ENCODE measurements around the gene DMRT3.

Gene DMRT3, protein sequence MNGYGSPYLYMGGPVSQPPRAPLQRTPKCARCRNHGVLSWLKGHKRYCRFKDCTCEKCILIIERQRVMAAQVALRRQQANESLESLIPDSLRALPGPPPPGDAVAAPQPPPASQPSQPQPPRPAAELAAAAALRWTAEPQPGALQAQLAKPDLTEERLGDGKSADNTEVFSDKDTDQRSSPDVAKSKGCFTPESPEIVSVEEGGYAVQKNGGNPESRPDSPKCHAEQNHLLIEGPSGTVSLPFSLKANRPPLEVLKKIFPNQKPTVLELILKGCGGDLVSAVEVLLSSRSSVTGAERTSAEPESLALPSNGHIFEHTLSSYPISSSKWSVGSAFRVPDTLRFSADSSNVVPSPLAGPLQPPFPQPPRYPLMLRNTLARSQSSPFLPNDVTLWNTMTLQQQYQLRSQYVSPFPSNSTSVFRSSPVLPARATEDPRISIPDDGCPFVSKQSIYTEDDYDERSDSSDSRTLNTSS

DNA sequence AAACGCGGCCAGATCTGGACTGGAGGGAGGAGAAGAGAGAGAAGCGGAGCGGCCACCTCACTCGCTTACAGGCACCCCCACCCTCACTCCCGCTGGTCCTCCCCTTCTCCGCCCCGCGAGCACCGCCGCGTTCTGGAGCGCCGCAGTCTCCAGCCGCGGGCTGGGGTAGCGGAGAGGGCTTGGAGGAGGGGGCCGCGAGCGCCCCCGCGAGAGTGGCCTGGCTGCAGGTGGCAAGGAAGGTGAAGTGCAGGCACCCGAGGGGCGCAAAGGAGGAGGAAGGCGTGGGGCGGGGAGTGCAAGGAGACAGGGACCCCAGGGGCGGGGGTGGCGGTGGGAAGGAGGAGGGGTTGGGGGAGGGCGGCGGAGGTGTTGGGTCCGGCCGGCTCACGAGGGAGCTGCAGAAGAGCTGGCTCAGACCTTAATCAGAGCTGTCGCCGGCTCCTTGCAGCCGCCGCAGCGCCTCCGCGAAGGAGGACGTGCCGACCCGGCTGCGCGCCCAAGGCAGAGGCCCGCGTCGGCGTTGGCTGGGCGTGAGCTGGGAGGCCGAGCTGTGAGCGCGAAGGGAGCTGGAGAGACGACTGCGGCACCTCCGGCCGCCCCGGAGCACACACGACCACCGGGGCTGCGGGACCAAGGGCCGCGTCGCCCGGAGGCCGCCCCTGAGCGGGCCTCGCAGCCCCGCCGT is at the start of gene DMRT3:
TSS of gene DMRT3 (plus strand) at position 398 of the 685 bp plus-strand sequence. CDS start 347 bp downstream, outside the sequence.
- no peak for DNase-seq

DNA sequence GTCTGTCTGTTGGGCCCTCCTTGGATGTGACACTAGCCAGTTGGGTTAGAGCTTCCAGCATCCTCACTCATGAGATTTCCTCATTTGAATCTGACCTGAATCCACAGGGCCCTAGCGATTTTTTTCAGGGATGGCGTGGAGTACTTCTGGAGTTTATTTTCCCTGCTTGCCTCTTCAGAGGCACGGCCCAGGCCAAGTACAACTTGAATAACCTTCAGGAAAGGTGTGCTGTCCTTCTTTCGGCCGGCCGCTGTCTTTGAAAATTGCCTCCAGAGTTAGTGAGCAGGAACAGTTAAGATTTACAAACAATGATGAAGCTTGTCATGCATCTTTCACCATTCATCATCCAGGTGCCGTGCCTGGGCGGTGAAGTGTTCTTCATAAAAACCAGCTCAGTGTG is 49.5 kb upstream of the DMRT3 start:
- DNase-seq = no peak

DNA sequence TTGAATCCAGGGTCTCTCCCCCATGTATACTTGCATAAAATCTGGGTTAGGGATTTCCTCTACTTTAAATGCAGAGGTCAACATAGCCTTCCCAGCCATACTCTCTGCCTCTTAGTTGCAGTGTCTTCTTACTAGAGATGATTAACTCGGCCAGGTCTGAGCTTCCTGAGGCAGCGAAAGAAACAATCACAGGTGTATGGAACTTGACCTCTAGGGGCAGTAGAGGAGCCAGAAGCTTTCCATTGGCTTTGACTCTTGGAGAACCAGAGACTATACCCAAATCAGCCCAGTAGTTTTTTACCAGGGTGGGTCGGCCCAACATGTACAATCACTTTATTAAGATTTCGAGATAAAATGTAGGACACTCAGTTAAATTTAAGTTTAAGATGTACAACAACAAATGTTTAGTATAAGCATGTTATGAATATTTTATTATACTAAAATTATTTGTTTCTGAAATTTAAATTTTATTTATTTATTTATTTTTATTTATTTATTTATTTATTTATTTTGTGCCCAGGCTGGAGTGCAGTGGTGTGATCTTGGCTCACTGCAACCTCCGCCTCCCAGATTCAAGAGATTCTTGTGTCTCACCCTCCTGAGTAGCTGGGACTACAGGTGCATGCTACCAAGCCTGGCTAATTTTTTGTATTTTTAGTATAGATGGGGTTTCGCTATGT is 48.0 kb upstream of the DMRT3 start:
- DNase-seq = no peak

DNA sequence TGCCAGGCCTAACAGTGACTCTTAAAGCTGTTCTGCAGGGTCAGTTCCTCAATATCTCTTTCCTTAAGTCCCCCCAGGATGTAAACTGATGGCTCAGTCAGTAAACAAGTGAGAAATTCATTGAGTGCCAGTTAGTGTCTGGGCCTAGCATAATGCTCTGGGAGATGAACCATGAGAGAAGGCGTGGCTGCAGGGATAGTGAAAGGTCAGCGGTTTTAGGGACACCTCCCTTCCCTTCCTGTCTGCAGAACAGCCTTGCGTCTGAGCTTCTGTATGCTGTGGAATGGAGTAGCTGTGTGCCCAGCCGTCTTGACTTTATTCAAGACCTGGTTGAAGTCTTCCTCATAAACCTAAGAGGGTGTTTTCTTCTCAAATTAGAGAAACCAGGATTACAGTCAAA is 46.7 kb upstream of the DMRT3 start:
- no peak for DNase-seq

DNA sequence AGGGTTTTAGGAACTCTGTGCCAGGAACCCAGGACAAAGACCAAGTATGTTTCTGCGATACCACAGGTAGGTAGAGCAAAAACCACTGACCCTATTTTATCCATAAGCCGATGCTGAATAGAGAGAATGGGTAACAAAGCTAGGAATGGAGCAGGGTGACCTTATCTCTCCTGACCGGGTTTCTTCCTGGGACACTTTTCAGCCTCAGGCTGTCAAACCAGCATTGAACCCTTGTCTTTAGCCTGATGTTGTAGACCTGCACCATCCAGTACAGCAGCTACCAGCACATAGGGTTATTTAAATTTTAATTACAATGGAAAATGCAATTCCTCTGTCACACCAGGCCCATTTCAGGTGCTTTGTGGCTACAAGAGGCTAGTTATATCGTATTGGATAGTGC is 43.1 kb upstream of the DMRT3 start:
- no peak for DNase-seq

DNA sequence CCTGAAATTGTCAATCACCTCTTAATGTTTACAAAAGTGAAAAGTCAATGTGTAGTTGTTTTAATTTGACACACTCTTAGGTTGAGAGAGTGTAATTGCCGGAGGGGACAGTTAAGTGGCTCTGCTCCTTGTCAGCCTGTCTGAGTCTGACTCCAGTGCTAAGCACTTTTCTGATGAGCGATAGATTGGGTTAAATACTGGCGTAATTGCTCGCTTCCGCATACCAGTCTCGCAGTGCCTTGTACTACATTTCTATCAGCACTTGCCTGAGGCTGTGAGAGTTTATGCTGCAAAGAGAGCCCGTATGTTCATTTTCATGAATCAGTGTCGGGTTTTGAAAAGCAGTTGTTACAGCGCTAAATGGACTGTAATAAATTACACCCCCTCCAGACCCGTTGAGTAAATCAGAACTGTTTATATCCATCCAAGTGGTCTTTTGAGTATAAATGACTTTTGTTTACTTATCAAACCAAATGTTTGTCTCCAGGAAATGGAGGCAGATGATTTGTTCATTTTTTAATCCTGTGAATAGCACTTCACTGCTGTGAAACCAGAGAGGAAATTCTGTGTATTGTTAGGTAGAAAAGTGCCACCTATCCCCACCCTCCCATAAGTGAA is 41.0 kb upstream of the DMRT3 start:
- no peak for DNase-seq

DNA sequence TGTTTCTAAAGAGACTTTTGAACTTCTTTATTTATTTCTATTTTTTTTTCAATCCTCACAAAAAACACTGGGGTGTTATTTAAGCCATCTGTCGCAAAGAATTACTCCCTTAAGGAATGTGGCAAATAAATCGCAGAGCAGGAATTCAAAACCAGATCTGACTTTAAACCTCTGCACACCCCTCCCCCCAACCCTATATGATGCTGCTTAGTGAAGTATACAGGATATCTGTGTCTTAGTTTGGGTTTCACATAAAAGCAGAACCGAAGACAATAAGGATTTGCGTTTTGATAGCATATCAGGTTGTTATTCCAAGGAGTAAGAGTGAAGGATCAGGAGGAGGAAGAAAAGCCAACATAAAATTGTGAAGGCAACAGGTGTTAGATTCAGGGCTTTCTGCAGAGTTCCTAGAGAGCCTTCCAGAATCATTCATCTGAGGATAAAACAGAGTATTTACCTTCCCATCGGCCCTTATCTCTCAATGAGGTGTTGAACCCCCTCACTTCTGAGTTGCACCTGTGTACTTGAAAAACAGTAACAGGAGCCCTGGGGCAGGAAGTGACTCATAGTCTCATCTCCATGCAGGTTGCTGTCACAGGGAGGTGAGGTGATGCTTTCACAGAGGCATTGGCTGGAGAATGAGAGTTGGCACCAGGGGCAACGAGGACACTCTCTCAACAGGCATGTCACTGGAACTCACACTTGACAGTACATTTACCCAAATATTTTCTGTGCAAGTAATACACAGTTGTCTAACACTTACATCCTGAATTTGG is 33.5 kb upstream of the DMRT3 start:
- peak; percentile 85 for DNase-seq

DNA sequence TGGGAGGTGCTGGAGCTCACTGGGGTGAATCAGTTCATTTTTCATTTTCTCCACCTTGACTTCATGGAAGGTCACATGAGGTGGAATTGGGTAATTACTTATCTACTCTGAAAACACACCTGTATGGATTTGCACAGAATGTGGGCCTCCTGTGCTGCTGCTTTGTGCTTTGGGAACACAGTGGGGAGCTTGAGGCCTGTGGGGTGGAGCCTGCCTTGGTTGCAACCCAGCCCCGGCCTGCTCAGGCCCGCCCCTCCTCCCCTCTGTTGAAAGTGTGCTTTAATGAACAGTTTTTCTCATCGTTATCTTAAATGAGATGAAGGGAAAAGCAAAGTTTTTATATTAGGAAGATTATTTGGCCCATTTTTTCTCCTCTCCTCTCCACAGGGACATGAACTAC is 28.5 kb upstream of the DMRT3 start:
- no peak for DNase-seq

DNA sequence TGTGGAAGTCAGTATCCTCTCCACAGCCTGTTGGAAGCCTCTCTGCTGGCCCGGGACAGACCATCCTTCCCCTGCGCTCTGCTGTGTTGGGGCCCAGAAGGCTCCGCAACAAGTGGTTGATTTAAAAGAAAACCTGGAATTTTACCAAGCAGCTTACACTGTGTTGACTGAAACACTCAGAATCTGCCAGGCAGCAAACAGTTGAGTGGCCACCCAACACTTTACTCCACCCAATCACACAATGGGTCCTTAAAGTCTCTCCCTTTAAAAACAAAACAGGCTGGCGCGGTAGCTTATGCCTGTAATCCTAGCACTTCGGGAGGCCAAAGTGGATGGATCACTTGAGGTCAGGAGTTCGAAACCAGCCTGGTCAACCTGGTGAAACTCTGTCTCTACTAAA is 28.0 kb upstream of the DMRT3 start:
- peak; percentile 89 for DNase-seq

DNA sequence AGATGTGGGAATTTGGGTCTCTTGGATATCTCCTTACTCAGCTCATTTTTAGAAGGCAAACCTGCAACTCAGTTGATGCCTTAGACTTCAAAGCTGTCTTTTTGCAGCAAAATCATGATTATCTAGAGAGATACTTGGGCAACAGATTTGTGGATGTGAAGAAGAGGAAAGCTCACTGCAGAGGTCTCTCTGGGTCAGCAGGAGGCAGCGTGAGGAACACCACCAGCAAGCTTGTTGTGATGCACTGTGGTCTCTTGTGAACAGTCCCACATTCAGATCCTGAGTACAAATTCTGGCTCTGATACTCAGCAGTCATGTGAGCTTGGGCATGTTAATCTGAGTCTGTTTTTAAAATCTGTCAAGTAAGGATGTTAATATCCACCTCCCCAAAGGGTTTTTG is 26.3 kb upstream of the DMRT3 start:
- no peak for DNase-seq

DNA sequence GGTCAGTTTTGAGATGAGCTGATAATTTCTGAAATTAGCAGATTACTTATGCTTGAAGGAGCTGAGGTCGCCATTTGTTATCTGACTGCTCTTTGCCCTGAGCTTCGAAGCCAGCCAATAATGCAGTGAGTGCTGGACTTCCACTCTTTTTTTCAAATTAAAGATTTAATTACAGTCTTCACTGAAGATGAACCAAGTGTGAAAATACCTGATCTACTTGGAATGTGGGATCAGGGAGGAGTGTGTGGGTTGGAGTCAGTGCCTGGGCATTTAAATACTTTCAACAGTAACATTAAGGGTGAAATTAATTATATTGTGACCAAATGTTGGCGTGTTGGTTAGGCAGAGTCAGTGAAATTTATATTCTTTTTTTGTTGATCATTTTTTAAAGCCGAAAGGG is 23.9 kb upstream of the DMRT3 start:
- DNase-seq = no peak

DNA sequence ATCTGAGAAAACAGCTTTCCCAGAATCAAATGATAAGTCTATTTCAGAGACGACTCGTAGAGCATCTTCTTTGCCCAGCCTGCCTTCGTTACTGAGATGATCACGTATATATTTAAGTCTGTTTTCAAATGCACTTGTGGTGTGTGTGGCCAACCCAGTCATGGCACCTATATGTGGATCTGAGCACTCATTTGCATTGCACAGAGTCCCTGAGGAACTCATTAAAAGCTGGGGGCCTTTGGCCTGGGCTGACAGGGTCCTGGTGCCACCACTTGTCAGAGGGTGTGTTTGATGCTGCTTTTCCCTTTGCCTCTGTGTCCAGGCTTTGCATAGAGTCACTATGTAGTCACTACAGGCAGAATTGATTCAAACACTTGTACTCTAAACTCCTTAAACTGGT is 17.4 kb upstream of the DMRT3 start:
- no peak for DNase-seq

DNA sequence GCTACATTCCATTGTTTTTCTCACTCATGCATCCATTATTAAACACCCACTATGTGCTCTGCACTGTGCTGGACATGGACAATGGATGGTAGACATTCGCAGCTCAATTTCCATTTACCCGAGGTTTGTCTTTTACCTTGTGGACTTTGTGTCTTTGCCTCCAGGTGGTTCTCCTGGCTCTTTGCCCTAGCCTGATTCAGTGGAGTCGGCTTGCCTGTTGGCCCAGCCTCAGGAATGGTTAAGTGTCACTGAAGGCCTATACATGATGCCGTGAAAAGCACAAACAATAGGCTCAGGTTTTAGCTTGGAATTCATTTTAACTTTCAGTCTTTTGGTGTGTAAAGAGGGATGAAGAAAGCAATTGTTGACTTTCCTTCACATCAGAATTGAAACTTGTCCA is 16.5 kb upstream of the DMRT3 start:
- DNase-seq = peak; percentile 71

DNA sequence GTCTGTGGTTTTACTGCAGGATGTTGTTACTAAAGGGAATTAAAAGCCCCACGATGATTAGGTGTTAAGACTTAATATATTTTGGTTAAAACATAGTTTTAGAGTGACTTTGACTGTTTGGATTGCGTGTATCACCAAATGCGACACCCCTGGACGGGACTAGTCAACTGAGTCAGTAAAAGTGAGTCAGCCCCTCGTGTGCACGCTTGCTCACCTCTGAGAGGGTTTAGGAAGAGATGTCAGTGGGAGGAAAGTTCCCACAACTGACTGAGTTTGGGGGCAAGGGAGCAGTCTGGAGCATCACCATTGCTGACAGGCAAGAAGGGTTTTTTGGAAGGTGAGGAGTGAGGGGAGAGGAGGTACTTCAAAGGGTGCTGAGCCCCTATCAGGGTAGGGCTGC is 14.4 kb upstream of the DMRT3 start:
- no peak for DNase-seq

DNA sequence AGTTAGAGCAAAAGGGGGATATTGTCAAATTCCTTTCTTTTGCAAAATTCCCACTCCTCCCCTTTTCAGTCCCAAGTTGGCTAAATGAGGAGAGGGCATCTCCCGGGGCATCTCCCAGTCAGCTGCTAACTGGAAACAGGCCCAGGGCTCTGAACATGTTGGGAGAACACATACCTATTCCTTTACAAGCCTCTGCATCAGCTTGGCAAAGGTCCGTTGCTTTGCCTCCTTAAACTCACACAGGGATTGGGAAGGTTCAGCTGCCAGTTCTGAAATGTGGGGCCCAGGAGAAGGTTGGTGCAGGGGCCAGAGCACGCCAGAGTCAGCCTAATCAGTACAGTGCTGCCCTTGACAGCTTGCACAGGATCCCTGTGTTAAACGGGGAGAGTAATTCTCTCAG is 11.0 kb upstream of the DMRT3 start:
- DNase-seq = no peak

DNA sequence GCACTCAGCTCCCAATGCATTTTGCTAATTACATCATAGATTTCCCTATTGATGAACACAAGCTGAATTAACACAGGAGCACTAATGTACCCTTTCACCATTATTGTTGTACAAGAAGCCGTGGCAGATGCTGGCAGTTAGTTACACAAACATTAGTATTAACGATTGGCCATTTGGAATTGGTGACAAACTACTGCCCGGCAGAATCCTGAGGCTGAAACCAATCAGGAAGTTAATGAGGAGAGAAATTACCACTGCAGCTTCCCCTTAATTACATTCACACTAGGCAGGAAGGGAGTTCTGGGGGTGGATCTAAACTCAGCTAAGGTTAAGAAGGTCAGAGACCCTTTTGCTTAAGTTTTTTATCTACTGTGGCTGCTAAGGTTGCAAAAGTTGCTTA is 9.6 kb upstream of the DMRT3 start:
- DNase-seq = no peak

DNA sequence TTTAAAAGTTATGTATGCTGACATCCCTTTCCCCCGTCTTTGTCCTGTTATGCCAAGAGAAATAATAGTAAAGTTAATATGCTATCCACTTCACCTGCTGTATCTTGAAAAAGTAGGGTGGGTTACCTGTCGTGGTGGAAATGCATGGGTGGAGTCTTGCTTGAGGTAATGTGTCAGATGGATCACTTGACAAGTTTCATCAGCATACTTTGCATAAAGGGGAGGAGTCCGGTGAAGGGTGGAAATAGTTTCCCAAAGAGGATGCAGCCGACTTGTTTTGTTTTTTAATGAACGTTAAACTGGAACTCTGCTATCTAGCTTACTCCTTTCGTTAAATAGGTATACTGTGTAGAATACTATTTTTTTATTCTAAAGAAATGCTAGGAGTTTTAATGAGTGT is 9.0 kb upstream of the DMRT3 start:
- DNase-seq = peak; percentile 52

DNA sequence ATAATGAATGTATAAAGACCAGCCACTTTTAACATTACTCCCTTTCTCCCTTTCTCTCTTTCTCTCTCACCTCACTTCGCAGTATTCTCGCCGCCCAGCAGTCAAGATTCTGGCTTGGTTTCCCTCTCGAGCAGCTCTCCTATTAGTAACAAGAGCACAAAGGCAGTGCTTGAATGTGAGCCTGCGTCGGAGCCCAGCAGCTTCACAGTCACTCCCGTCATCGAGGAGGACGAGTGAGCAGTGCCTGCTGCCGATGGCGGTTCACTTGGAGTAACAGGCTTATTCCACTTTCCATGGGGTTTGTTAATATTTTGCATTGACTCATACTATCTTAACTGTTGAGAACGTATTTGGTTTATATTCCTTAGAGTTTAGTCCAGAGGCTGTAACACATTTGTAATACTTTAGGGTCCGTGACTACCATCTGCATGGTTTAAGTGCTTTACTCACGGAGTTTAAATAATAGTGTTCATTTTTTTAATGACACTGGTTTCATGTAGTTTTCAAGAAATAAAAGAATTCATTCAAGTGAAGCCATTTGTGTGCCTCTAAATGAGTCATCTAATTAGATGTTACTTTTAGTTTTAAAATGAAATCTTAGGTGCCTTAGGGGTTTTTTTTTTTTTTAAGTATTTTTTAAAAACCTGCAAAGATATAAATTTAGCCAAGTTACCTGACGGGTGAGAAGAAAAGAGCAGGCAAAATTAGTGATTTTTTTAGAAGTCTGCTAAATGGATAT is 8.4 kb upstream of the DMRT3 start:
- DNase-seq = no peak

DNA sequence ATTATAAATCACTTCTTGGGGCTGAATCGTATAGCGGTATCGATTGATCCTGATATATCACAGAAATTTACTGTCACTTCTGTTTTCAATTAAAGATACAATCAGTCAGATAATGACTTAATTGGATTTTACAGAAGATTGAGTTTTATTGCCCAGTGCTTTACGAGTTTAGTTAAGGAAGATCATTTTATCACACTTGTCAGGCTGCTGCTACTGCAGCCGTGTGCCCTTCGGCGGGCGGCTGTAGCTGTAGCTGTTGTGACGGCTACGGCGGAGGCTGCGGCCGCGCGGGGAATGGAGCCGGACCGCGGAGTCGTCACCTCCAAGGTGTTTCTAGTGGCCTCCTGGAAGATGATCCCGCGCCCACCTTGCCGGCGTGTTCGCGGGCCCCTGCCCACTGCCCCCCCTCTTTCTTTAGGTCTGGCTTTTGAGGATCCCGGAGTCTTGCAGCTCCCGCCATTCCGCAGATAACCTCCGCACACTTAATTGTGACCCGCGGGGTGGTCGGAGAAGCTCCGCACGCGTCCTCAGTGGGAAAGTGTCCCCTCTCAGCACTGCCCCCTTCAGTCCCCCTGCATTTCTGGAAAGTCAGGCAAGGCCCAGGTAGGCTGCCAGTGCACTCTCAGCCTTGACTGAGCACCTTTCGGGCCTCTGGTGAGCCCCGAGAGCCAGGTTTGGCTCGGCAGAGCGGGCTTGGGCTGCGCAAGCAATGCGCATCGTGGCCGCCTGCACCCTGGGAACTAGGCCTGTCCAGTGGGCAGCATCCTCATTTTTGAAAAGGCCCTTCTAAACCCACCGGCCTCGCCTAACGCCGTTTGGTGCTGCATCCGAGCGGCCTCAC is 6.9 kb upstream of the DMRT3 start:
- no peak for DNase-seq

DNA sequence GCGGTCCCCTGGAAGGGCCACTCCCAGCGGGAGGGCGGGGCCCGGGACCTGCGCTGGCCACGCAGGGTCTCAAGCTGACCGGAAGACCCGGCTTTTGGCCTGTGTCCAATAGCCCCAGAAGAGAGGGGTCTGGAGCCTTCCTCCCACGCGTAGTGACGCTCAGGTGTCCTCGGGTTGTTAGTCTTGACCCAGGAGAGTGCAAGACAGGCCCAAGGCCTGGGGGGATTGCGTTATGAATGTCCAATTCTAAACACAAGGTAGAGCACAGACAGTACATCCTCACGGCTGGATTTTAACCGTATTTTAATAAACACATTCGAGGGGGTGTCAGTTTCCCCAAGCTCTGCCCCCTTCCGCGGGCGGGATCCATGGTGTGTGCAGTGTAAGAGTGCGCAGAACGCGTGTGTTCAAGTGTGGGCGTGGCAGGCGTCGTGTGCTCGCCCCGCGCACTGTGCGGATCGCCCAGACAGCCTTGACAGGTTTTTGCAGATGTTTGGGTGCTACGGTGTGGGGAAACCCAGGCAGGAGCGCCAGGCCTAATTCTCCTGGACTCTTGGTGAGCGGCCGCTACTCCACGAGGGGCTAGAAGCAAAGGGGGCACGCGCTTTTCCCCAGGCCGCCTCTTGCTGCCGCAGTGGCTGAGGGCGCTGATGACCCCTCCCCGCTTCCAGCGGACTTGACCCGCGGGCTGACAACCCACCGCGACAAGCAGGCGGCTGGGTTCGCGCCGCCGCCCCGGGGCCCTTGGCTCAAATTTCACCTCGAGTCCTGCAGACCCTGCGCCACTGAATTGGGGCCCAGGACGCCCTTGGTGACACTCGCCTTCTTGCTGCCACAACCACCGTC is 6.1 kb upstream of the DMRT3 start:
- no peak for DNase-seq

Measured in NCI-H2029 (cell line).